ENCODE data around the gene ACBD6. TPM values are rescaled to one million over a fixed set of nuclear protein-coding genes. Genes with fewer than 3 reads are reported as not detected.

Gene ACBD6
- total RNA-seq, 1 donor from 2014 or later = 34.4 TPM

GRCh38 chr1:180345148-180345547, 157.2 kb downstream of the ACBD6 start:
- TF ChIP-seq, protein P1, sequence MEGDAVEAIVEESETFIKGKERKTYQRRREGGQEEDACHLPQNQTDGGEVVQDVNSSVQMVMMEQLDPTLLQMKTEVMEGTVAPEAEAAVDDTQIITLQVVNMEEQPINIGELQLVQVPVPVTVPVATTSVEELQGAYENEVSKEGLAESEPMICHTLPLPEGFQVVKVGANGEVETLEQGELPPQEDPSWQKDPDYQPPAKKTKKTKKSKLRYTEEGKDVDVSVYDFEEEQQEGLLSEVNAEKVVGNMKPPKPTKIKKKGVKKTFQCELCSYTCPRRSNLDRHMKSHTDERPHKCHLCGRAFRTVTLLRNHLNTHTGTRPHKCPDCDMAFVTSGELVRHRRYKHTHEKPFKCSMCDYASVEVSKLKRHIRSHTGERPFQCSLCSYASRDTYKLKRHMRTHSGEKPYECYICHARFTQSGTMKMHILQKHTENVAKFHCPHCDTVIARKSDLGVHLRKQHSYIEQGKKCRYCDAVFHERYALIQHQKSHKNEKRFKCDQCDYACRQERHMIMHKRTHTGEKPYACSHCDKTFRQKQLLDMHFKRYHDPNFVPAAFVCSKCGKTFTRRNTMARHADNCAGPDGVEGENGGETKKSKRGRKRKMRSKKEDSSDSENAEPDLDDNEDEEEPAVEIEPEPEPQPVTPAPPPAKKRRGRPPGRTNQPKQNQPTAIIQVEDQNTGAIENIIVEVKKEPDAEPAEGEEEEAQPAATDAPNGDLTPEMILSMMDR (IDR thresholded peaks at IDR 0.05) = no peak
- TF ChIP-seq POLR2A (IDR thresholded peaks at IDR 0.05) = no peak
- TF ChIP-seq POLR2AphosphoS5 (IDR thresholded peaks at IDR 0.05; ENCODE audit: insufficient read depth in 1 of 2, low read depth in 1 of 2) = no peak
- no peaks in the 10 kb centered on the region for H3K36me3 ChIP-seq
- H3K27me3 ChIP-seq = no peaks in the 10 kb centered on the region
- no peaks in the 10 kb centered on the region for H3K9me3 ChIP-seq
- H3K4me3 ChIP-seq = no peak overlapping the region
- no peak for DNase-seq (ENCODE audit: extremely low spot score in 2 of 2)
- no peak overlapping the region for H3K27ac ChIP-seq
- intact Hi-C loops (cut with DNase I) = no loop called here
- H3K4me1 ChIP-seq = peaks cover 15% of the 10 kb centered on the region

- Histone ChIP-seq H3K27me3 (no peaks in the 10 kb centered on the region), H3K4me3 (no peak overlapping the region), H3K4me1 (peaks cover 15% of the 10 kb centered on the region), H3K36me3 (no peaks in the 10 kb centered on the region), H3K9me3 (no peaks in the 10 kb centered on the region), H3K27ac (no peak overlapping the region)
- DNase-seq (ENCODE audit: extremely low spot score in 2 of 2) = no peak
- intact Hi-C loops (cut with DNase I) = no loop called here
- TF ChIP-seq POLR2A (IDR thresholded peaks at IDR 0.05) (no peak), POLR2AphosphoS5 (IDR thresholded peaks at IDR 0.05; ENCODE audit: insufficient read depth in 1 of 2, low read depth in 1 of 2) (no peak)
- TF ChIP-seq, protein P1 (IDR thresholded peaks at IDR 0.05) = no peak
Observed at GRCh38 chr1:180343921-180344769, 158.2 kb downstream of the ACBD6 start.

GRCh38 chr1:180327089-180327488, 175.3 kb downstream of the ACBD6 start:
- no peak overlapping the region for H3K4me3 ChIP-seq
- no peaks in the 10 kb centered on the region for H3K9me3 ChIP-seq
- H3K27ac ChIP-seq = no peak overlapping the region
- TF ChIP-seq POLR2A (IDR thresholded peaks at IDR 0.05) (no peak), POLR2AphosphoS5 (IDR thresholded peaks at IDR 0.05; ENCODE audit: insufficient read depth in 1 of 2, low read depth in 1 of 2) (no peak)
- TF ChIP-seq, protein P1 (IDR thresholded peaks at IDR 0.05) = no peak
- no peaks in the 10 kb centered on the region for H3K36me3 ChIP-seq
- intact Hi-C loops (cut with DNase I) = no loop called here
- DNase-seq (ENCODE audit: extremely low spot score in 2 of 2) = no peak
- no peaks in the 10 kb centered on the region for H3K27me3 ChIP-seq
- H3K4me1 ChIP-seq = no peaks in the 10 kb centered on the region

- Histone ChIP-seq H3K27me3 (no peaks in the 10 kb centered on the region), H3K4me1 (no peaks in the 10 kb centered on the region), H3K36me3 (no peaks in the 10 kb centered on the region), H3K27ac (no peak overlapping the region), H3K4me3 (no peak overlapping the region), H3K9me3 (no peaks in the 10 kb centered on the region)
- intact Hi-C loops (cut with DNase I) = no loop called here
- TF ChIP-seq POLR2A (IDR thresholded peaks at IDR 0.05) (no peak), POLR2AphosphoS5 (IDR thresholded peaks at IDR 0.05; ENCODE audit: insufficient read depth in 1 of 2, low read depth in 1 of 2) (no peak)
- TF ChIP-seq, protein P1 (IDR thresholded peaks at IDR 0.05) = no peak
- no peak for DNase-seq (ENCODE audit: extremely low spot score in 2 of 2)
Observed at GRCh38 chr1:180312926-180313325, 189.5 kb downstream of the ACBD6 start.

All from vagina (tissue), 2 donors.